ENCODE results near the gene GSTT2. TPM values are rescaled to one million over a fixed set of nuclear protein-coding genes. Genes with fewer than 3 reads are reported as not detected.
A peak's percentile ranks its signal among the peaks of the same experiment; 100 is the strongest.
"Not testable (repeated sequence)": the region's sequence is repeated elsewhere in the genome, so short reads cannot be mapped to it uniquely, and the experiment has no call there.

Gene GSTT2
- total RNA-seq = under 1 TPM in 1 of 9 donors, not detected in 8; 0.60 TPM
- polyA plus RNA-seq = 1 to 10 TPM in 1 of 2 donors, under 1 TPM in 1; 0.30 to 2.1 TPM
- long read RNA-seq, donor 1, partial matches to known transcripts = 1 of 1 reads
- long read RNA-seq, donor 1, other reads (novel, unspliced or antisense) = 0 of 1 reads
- long read RNA-seq, donor 2 = 0 reads
- long read RNA-seq, donor 3, partial matches to known transcripts = 1 of 1 reads
- long read RNA-seq, donor 3, other reads (novel, unspliced or antisense) = 0 of 1 reads

DNA sequence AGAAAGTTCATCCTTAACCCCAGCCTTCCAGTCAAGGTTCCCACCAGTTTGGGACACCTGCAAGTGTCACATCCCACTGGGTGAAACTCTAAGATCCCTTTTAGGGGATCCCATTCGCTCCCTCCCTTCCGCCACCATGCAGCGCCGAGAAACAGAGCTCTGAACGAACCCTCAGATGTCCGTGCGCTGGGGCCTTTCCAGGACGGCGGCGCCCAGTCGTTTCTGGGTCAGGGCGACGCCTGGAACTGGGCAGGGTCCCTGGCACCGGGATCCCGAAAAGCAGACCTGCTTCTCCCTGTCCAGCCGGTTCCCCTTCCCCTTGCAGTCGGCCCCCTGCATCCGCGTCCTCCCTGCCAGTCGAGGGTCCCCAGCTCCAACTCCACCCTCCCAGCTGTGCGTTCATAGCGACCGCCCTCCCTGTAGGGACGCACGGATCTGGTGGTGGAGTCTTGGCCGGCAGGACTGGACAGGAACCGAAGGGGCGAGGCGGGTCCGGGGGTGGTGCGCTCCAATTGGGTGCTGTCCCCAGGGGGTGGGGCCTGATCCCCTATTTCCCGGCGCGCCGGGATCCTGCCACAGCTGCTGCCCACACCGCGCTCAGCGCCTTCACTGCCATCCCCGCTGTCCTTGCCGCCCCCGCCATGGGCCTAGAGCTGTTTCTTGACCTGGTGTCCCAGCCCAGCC, at the start of gene GSTT2:
TSS of gene GSTT2 (plus strand) at position 578 of the 684 bp plus-strand sequence.
- intact Hi-C loops (cut with DNase I); H3K4me1 ChIP-seq; H3K27me3 ChIP-seq; H3K36me3 ChIP-seq; H3K27ac ChIP-seq; H3K9me3 ChIP-seq; DNase-seq: not testable (repeated sequence)
- WGBS, 4 donors = no CpG with 5 or more reads among the region's 41 CpGs
- H3K4me3 ChIP-seq = peak within 1 kb of the TSS in 1 of 12 donors; percentile 40
- peak; percentile 86 to 95 (median 90) for ATAC-seq

DNA sequence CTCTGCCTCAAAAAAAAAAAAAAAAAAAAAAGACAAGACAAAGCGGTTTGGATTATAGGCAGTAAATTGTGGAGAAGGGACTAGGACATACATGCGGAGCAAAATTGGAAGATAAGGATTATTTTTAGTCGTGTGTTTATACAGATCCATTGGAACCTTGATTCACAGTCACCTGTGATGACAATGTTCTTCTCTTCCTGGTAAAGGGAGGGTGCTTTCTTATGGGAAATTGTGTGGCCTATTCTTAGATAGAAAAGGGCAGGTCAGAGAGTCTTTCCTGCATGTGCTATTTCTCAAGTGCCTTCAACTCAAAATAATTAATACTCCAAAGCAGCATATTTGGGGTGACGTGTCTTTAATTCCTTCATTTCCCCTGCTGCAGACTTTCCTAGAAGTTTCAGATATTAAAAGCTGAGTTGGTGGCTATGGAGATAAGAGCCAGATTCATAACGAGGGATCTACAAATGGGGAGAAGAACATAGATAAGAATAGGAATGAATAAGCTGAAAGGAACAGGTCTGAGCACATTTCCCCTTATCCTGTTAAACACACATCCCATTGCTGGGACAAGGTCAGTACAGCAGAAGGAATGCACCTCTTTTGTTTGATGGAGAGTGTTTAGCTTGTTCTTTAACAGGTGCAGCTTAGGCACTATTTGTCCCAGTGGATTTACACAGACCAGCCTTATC, 41.5 kb upstream of the GSTT2 start:
- H3K4me1 ChIP-seq = peaks cover 0 to 6% (median 0%) of the 10 kb centered on the region in 12 donors
- peak overlapping the region in 1 of 12 donors; percentile 26 for H3K27ac ChIP-seq
- 39 to 63% (median 46%) methylated on average over 5 of the region's 5 CpGs for WGBS, 4 donors
- H3K9me3 ChIP-seq = no peaks in the 10 kb centered on the region
- H3K27me3 ChIP-seq = no peaks in the 10 kb centered on the region
- H3K4me3 ChIP-seq = no peak overlapping the region
- ATAC-seq (peak in 1 of 4 donors; percentile 75), DNase-seq (no peak)
- intact Hi-C loops (cut with DNase I) = loop anchor here in 5 of 10 donors (2.0 to 10.0 kb wide), 4 partner anchors 64 to 74 kb away; partner anchors contain the start of gene GSTT4 (in 2 of the 5)
- no peaks in the 10 kb centered on the region for H3K36me3 ChIP-seq
- TF ChIP-seq, protein P1, sequence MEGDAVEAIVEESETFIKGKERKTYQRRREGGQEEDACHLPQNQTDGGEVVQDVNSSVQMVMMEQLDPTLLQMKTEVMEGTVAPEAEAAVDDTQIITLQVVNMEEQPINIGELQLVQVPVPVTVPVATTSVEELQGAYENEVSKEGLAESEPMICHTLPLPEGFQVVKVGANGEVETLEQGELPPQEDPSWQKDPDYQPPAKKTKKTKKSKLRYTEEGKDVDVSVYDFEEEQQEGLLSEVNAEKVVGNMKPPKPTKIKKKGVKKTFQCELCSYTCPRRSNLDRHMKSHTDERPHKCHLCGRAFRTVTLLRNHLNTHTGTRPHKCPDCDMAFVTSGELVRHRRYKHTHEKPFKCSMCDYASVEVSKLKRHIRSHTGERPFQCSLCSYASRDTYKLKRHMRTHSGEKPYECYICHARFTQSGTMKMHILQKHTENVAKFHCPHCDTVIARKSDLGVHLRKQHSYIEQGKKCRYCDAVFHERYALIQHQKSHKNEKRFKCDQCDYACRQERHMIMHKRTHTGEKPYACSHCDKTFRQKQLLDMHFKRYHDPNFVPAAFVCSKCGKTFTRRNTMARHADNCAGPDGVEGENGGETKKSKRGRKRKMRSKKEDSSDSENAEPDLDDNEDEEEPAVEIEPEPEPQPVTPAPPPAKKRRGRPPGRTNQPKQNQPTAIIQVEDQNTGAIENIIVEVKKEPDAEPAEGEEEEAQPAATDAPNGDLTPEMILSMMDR (IDR thresholded peaks at IDR 0.05) = no peak
- no peak for TF ChIP-seq POLR2A (IDR thresholded peaks at IDR 0.05)

DNA sequence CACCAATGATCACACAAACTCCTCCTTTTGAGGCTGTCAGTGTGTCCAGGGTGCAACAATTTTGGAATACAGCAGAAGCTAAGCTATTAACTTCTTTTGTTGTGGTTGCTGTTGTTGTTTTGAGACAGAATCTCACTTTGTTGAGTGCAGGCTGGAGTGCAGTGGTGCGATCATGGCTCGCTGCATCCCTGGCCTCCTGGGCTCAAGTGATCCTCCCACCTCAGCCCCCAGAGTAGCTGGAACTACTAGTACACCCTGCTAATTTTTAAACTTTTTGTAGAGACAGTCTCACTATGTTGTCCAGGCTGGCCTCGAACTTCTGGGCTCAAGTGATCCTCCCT, 40.9 kb upstream of the GSTT2 start:
- TF ChIP-seq POLR2A (IDR thresholded peaks at IDR 0.05) = no peak
- TF ChIP-seq, protein P1 (IDR thresholded peaks at IDR 0.05) = no peak
- ATAC-seq (no peak), DNase-seq (no peak)
- no peaks in the 10 kb centered on the region for H3K36me3 ChIP-seq
- no peak overlapping the region for H3K4me3 ChIP-seq
- WGBS, 4 donors = 60 to 96% (median 79%) methylated on average over 3 of the region's 3 CpGs
- intact Hi-C loops (cut with DNase I) = loop anchor here in 5 of 10 donors (2.0 to 10.0 kb wide), 4 partner anchors 63 to 74 kb away; partner anchors contain the start of gene GSTT4 (in 2 of the 5)
- no peaks in the 10 kb centered on the region for H3K27me3 ChIP-seq
- peaks cover 0 to 6% (median 0%) of the 10 kb centered on the region in 12 donors for H3K4me1 ChIP-seq
- peak overlapping the region in 1 of 12 donors; percentile 26 for H3K27ac ChIP-seq
- no peaks in the 10 kb centered on the region for H3K9me3 ChIP-seq

DNA sequence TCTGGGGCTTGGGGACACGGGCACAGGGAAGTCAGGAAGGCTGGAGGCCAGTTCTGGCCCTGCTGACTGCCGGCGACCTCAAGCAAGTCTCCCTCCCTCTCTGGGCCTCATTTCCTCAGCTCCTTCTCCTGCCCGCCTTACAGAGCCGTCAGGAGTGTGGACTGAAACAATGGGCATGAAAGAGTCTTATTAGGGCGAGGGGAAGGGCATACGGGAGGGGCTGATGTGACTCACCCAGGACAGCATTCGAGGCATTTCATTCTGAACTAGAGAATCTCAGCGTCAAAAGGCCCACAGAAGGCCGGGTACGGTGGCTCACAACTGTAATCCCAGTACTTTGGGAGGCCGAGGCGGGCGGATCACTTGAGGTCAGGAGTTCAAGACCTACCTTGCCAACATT, 39.8 kb upstream of the GSTT2 start:
- not testable (repeated sequence) for H3K4me3 ChIP-seq, ATAC-seq, H3K36me3 ChIP-seq, DNase-seq, H3K27me3 ChIP-seq, H3K9me3 ChIP-seq, H3K27ac ChIP-seq, H3K4me1 ChIP-seq
- WGBS, 4 donors = 90 to 100% (median 93%) methylated on average over 3 to 5 of the region's 14 CpGs; no CpG with 5 or more reads in 1 of the 4 donors
- intact Hi-C loops (cut with DNase I) = loop anchor here in 1 of 10 donors (10.0 kb wide), 1 partner anchor 65 kb away; the partner anchor contains the start of gene GSTT4

DNA sequence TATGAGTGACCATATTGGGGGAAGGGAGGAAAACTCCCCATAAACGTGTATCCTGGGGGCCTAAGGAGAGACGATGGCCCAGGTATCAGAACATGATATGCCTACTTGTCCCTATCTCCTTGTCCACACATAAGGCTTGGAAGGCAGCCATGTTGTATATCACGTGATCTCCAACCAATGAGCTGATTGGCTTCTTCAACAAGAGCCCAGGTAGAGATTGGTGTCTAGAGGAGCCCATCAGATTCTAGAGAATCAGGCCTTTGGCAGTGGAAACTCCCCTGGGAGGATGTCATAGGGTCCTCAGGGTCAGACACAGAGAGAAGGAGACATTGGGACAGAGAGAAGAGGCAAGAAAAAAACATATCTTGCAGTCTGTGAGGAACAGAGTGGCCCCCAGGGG, 32.5 kb upstream of the GSTT2 start:
- ATAC-seq, H3K27me3 ChIP-seq, H3K9me3 ChIP-seq, H3K36me3 ChIP-seq, H3K27ac ChIP-seq, DNase-seq, H3K4me1 ChIP-seq, H3K4me3 ChIP-seq: not testable (repeated sequence)
- intact Hi-C loops (cut with DNase I) = loop anchor here in 1 of 10 donors (10.0 kb wide), 1 partner anchor 57 kb away; the partner anchor contains the start of gene GSTT4
- WGBS, 4 donors = 43 to 59% (median 53%) methylated on average over 3 of the region's 3 CpGs; no CpG with 5 or more reads in 1 of the 4 donors

DNA sequence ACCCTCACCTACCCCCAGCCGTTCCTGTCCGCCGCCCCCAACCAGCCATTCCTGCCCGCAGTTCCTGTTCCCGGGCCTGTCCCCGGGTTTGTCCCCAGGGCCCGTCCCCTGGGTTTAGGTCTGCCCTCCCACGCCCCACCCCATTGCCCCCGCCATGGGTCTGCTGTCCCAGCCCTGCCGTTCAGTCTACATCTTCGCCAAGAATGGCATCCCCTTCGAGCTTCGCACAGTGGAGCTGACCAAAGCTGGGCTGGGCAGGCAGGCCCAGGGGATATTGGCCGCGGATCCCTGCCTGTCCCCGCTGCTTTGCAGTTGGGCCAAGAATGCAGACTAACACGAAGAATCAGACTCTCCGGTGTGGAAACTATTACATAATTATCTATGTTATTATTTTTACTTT, 30.2 kb upstream of the GSTT2 start:
- not testable (repeated sequence) for H3K27me3 ChIP-seq, H3K4me3 ChIP-seq, H3K27ac ChIP-seq, DNase-seq, H3K9me3 ChIP-seq, H3K4me1 ChIP-seq, ATAC-seq, H3K36me3 ChIP-seq
- 75 to 82% (median 81%) methylated on average over 12 to 18 of the region's 18 CpGs for WGBS, 4 donors
- intact Hi-C loops (cut with DNase I) = loop anchor here in 5 of 10 donors (5.0 to 10.0 kb wide), 6 partner anchors 55 to 405 kb away; partner anchors contain the start of genes GSTT4 (in 2 of the 5) and SUSD2 (in 1 of the 5)

DNA sequence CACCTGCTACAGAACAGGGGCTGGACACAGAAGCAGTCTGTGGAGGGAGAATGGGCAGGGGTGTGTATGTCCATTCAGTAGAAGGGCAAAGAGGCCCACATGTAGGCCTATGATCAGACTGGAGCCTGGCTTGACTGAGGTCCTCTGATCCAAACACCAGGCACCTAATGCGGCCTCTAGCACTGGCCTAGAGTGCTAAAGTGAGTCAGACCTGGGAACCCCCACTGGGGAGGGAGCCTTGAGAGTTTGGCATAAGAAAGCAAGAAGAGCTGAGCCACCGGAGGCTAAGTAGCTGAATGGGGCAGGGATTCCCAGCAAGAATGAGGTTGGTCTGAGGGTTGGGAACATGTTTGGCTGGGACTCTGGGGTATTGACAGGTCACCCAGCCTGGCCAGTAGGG, 28.6 kb upstream of the GSTT2 start:
- H3K27me3 ChIP-seq, DNase-seq, ATAC-seq, H3K4me3 ChIP-seq, H3K36me3 ChIP-seq, H3K9me3 ChIP-seq, H3K27ac ChIP-seq, H3K4me1 ChIP-seq: not testable (repeated sequence)
- 83 to 100% (median 97%) methylated on average over 1 to 2 of the region's 2 CpGs for WGBS, 4 donors
- intact Hi-C loops (cut with DNase I) = loop anchor here in 4 of 10 donors (5.0 to 10.0 kb wide), 5 partner anchors 56 to 407 kb away; partner anchors contain the start of genes GSTT4 (in 1 of the 4) and SUSD2 (in 1 of the 4)

DNA sequence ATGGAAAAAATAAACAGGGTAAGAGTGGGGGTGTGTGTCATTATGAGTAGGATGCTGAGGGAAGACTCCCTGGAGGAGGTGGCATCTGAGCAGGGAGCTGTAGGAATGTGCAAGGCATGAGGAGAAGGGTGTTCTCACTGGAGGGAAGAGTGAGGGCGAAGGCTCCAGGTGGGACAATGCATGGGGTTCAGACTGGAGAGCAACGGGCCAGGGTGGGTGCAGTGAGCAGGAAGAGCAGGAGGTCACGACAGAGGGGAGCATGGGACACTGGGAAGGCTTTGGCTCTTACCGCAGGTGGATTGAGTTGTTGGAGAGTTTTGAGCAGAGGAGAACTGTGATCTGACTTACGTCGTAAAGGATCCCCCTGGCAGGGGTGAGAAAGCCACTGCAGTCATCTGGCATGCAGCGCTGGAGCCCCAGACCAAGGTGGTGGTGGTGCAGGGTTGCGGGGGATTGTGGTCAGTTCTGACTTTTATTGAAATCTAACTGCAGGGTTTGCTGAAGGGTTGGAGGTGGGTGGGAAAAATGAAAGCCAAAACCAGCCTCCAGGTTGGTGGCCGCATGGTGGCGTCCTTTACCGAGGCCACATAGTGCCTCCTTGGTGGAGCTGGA, 27.0 kb upstream of the GSTT2 start:
- not testable (repeated sequence) for ATAC-seq, H3K36me3 ChIP-seq, H3K9me3 ChIP-seq, H3K27me3 ChIP-seq, DNase-seq, H3K4me3 ChIP-seq, H3K4me1 ChIP-seq, H3K27ac ChIP-seq
- intact Hi-C loops (cut with DNase I) = loop anchor here in 4 of 10 donors (5.0 to 10.0 kb wide), 5 partner anchors 54 to 408 kb away; partner anchors contain the start of genes GSTT4 (in 1 of the 4) and SUSD2 (in 1 of the 4)
- WGBS, 4 donors = 68 to 79% (median 74%) methylated on average over 11 of the region's 11 CpGs

Measured in heart left ventricle (tissue), 16 donors.